GM20000 (cell line): ENCODE data around the gene LRRN1.

Experiments used
- DNase-seq: peaks from one replicate; pipeline ENCODE4 v3.0.0; 2012; ENCODE audit warnings: low spot score
- CTCF ChIP-seq: IDR thresholded peaks from 2 replicates; pipeline ENCODE4 v1.5.1; 2012; ENCODE audit warnings: mild to moderate bottlenecking, control low read depth; ENCODE audit errors: extremely low read depth, missing control alignments

LRRN1 gene

GRCh38 chr3:3772920-3773319 is 26.3 kb upstream of the LRRN1 start:
- DNase-seq = no peak
- TF ChIP-seq CTCF = no peak

- TF ChIP-seq CTCF = no peak
- DNase-seq = no peak
Observed at GRCh38 chr3:3776607-3777006, 22.6 kb upstream of the LRRN1 start.

- no peak for TF ChIP-seq CTCF
- DNase-seq = no peak
Observed at GRCh38 chr3:3778216-3778615, 21.0 kb upstream of the LRRN1 start.

- TF ChIP-seq CTCF = no peak
- no peak for DNase-seq
Observed at GRCh38 chr3:3778641-3779270, 20.5 kb upstream of the LRRN1 start.

- no peak for DNase-seq
- TF ChIP-seq CTCF = no peak
Observed at GRCh38 chr3:3782457-3782856, 16.8 kb upstream of the LRRN1 start.

GRCh38 chr3:3783210-3783609 is 16.0 kb upstream of the LRRN1 start:
- TF ChIP-seq CTCF = no peak
- DNase-seq = no peak

GRCh38 chr3:3783696-3784095 is 15.5 kb upstream of the LRRN1 start:
- no peak for DNase-seq
- no peak for TF ChIP-seq CTCF

- TF ChIP-seq CTCF = no peak
Observed at GRCh38 chr3:3792391-3792790, 6.8 kb upstream of the LRRN1 start.

More at GRCh38 chr3:3792391-3792790, 6.8 kb upstream of the LRRN1 start:
- DNase-seq = no peak
